Trophoblast cell (in vitro differentiated cells and primary cell): ENCODE results near the gene HTN3.
"Not testable (repeated sequence)": the region's sequence is repeated elsewhere in the genome, so short reads cannot be mapped to it uniquely, and the experiment has no call there.

Source experiments
- DNase-seq, 2 donors: peaks; one replicate each; pipeline ENCODE4 v3.0.0-alpha.2; 2016
- H2AFZ ChIP-seq: 2 replicates; pipeline ENCODE4 v1.6.1; 2013; ENCODE audit warnings: low read length, moderate library complexity, mild to moderate bottlenecking; ENCODE audit not compliant: insufficient read depth, poor library complexity
- H2AK5ac ChIP-seq: 2 replicates; pipeline ENCODE4 v1.6.1; 2013; ENCODE audit warnings: mild to moderate bottlenecking, low read length
- H2BK120ac ChIP-seq: 2 replicates; pipeline ENCODE4 v1.6.1; 2013; ENCODE audit warnings: low read length, mild to moderate bottlenecking, moderate library complexity; ENCODE audit not compliant: insufficient read depth, poor library complexity
- H2BK12ac ChIP-seq: 2 replicates; pipeline ENCODE4 v1.6.1; 2013; ENCODE audit warnings: mild to moderate bottlenecking, low read length, moderate library complexity
- H2BK5ac ChIP-seq: 2 replicates; pipeline ENCODE4 v1.6.1; 2013; ENCODE audit warnings: low read length, low read depth, moderate library complexity, mild to moderate bottlenecking; ENCODE audit not compliant: poor library complexity
- H3K14ac ChIP-seq: 2 replicates; pipeline ENCODE4 v1.6.1; 2013; ENCODE audit warnings: mild to moderate bottlenecking, low read length
- H3K18ac ChIP-seq: 2 replicates; pipeline ENCODE4 v1.6.1; 2013; ENCODE audit warnings: mild to moderate bottlenecking, low read length
- H3K23ac ChIP-seq: 2 replicates; pipeline ENCODE4 v1.6.1; 2013; ENCODE audit warnings: low read length
- H3K27ac ChIP-seq: 2 replicates; pipeline ENCODE4 v1.5.1; 2013; ENCODE audit warnings: low read depth, mild to moderate bottlenecking, inconsistent platforms, low read length, moderate library complexity
- H3K27me3 ChIP-seq: 2 replicates; pipeline ENCODE4 v1.6.1; 2013; ENCODE audit warnings: inconsistent platforms, mild to moderate bottlenecking, low read length, moderate library complexity; ENCODE audit not compliant: insufficient read depth
- H3K36me3 ChIP-seq, 2 experiments: 1 replicate in 1 of 2; 2 replicates in 1 of 2; pipeline ENCODE4 v1.6.1; 2013; ENCODE audit warnings: low read length in 2 of 2, mild to moderate bottlenecking in 2 of 2, moderate library complexity in 1 of 2; ENCODE audit not compliant: insufficient read depth in 2 of 2, control insufficient read depth in 1 of 2
- H3K4ac ChIP-seq: 2 replicates; pipeline ENCODE4 v1.6.1; 2013; ENCODE audit warnings: low read depth, mild to moderate bottlenecking, low read length, moderate library complexity
- H3K4me1 ChIP-seq, 2 experiments: 1 replicate in 1 of 2; 2 replicates in 1 of 2; pipeline ENCODE4 v1.6.1; 2013; ENCODE audit warnings: low read length in 2 of 2, mild to moderate bottlenecking in 2 of 2, moderate library complexity in 1 of 2; ENCODE audit not compliant: insufficient read depth in 2 of 2, control insufficient read depth in 1 of 2
- H3K4me2 ChIP-seq: 2 replicates; pipeline ENCODE4 v1.6.1; 2013; ENCODE audit warnings: inconsistent platforms, mild to moderate bottlenecking, low read length, moderate library complexity
- H3K4me3 ChIP-seq: 2 replicates; pipeline ENCODE4 v1.5.1; 2013; ENCODE audit warnings: mild to moderate bottlenecking, low read depth, low read length, inconsistent platforms
- H3K79me1 ChIP-seq: one replicate; pipeline ENCODE4 v1.6.1; 2013; ENCODE audit warnings: low read length
- H3K79me2 ChIP-seq: 2 replicates; pipeline ENCODE4 v1.6.1; 2013; ENCODE audit warnings: low read length, mild to moderate bottlenecking; ENCODE audit not compliant: control insufficient read depth, insufficient read depth, poor library complexity
- H3K9ac ChIP-seq: 2 replicates; pipeline ENCODE4 v1.6.1; 2013; ENCODE audit warnings: mild to moderate bottlenecking, low read length
- H3K9me3 ChIP-seq: 2 replicates; pipeline ENCODE4 v1.6.1; 2013; ENCODE audit warnings: low read depth, mild to moderate bottlenecking, control low read depth, inconsistent platforms, low read length; ENCODE audit not compliant: insufficient read depth
- H4K12ac ChIP-seq: 2 replicates; pipeline ENCODE4 v1.6.1; 2013; ENCODE audit warnings: low read depth, mild to moderate bottlenecking, low read length, moderate library complexity
- H4K8ac ChIP-seq: 2 replicates; pipeline ENCODE4 v1.6.1; 2013; ENCODE audit warnings: low read depth, mild to moderate bottlenecking, low read length, moderate library complexity
- H4K91ac ChIP-seq: one replicate; pipeline ENCODE4 v1.6.1; 2013; ENCODE audit warnings: low read depth, mild to moderate bottlenecking, low read length, moderate library complexity
- WGBS: extraction: QIAGEN DNeasy Blood & Tissue Kit; methylation state at CpG from one replicate; pipeline ENCODE4 v1.1.7; 2013; ENCODE audit warnings: missing lambda C conversion rate; ENCODE audit not compliant: insufficient read length, insufficient coverage; ENCODE audit errors: extremely low coverage; 5-methylcytosine and 5-hydroxymethylcytosine counted together

Gene HTN3

GRCh38 chr4:70002507-70002906, 25.8 kb upstream of the HTN3 start:
- no peak overlapping the region for H2BK12ac ChIP-seq
- no peak overlapping the region for H3K4me3 ChIP-seq
- no peak overlapping the region for H3K14ac ChIP-seq

GRCh38 chr4:70008771-70009170, 19.5 kb upstream of the HTN3 start:
- WGBS = no CpG with 5 or more reads among the region's 3 CpGs

More at GRCh38 chr4:70002507-70002906, 25.8 kb upstream of the HTN3 start:
- H2AFZ ChIP-seq = no peak overlapping the region
- H3K27ac ChIP-seq = no peak overlapping the region
- H2AK5ac ChIP-seq = no peak overlapping the region
- H4K91ac ChIP-seq = no peak overlapping the region
- H3K79me2 ChIP-seq = no peaks in the 10 kb centered on the region
- H3K9ac ChIP-seq = no peak overlapping the region
- no peak for DNase-seq
- no peak overlapping the region for H2BK5ac ChIP-seq
- H3K27me3 ChIP-seq = no peaks in the 10 kb centered on the region
- H3K4ac ChIP-seq = no peak overlapping the region
- H3K79me1 ChIP-seq = no peaks in the 10 kb centered on the region
- H3K23ac ChIP-seq = no peak overlapping the region
- no peak overlapping the region for H2BK120ac ChIP-seq
- H3K36me3 ChIP-seq = no peaks in the 10 kb centered on the region
- no peak overlapping the region for H4K8ac ChIP-seq
- no peak overlapping the region for H4K12ac ChIP-seq
- H3K4me2 ChIP-seq = no peak overlapping the region
- no peaks in the 10 kb centered on the region for H3K9me3 ChIP-seq
- no peaks in the 10 kb centered on the region for H3K4me1 ChIP-seq
- no peak overlapping the region for H3K18ac ChIP-seq

GRCh38 chr4:70019006-70019405, 9.3 kb upstream of the HTN3 start:
- H3K79me1 ChIP-seq, DNase-seq, H3K23ac ChIP-seq, H3K4ac ChIP-seq, H4K91ac ChIP-seq, H3K4me3 ChIP-seq, H2AK5ac ChIP-seq, H3K36me3 ChIP-seq, H3K27ac ChIP-seq, H2AFZ ChIP-seq, H3K79me2 ChIP-seq, H2BK5ac ChIP-seq, H3K27me3 ChIP-seq, H3K4me1 ChIP-seq, H4K8ac ChIP-seq, H3K9ac ChIP-seq, H3K4me2 ChIP-seq, H2BK12ac ChIP-seq, H3K14ac ChIP-seq, H3K18ac ChIP-seq, H4K12ac ChIP-seq, H2BK120ac ChIP-seq, H3K9me3 ChIP-seq: not testable (repeated sequence)
- WGBS = no CpG with 5 or more reads among the region's 10 CpGs

More at GRCh38 chr4:70008771-70009170, 19.5 kb upstream of the HTN3 start:
- Histone ChIP-seq H4K8ac (no peak overlapping the region), H3K79me1 (no peaks in the 10 kb centered on the region), H4K91ac (no peak overlapping the region), H3K9ac (no peak overlapping the region), H2BK12ac (no peak overlapping the region), H3K23ac (no peak overlapping the region), H3K36me3 (no peaks in the 10 kb centered on the region), H3K4me2 (no peak overlapping the region), H2BK5ac (no peak overlapping the region), H3K27ac (no peak overlapping the region), H3K9me3 (no peaks in the 10 kb centered on the region), H3K14ac (no peak overlapping the region), H3K79me2 (no peaks in the 10 kb centered on the region), H3K4me1 (no peaks in the 10 kb centered on the region), H3K27me3 (no peaks in the 10 kb centered on the region), H3K4me3 (no peak overlapping the region), H4K12ac (no peak overlapping the region), H3K4ac (no peak overlapping the region), H3K18ac (no peak overlapping the region), H2BK120ac (no peak overlapping the region), H2AFZ (no peak overlapping the region), H2AK5ac (no peak overlapping the region)
- no peak for DNase-seq

- no peak overlapping the region for H3K4me3 ChIP-seq
- H3K23ac ChIP-seq = no peak overlapping the region
- no peak overlapping the region for H3K14ac ChIP-seq
- no peak overlapping the region for H3K4me2 ChIP-seq
- H3K4me1 ChIP-seq = no peaks in the 10 kb centered on the region
- WGBS = no CpG with 5 or more reads among the region's 2 CpGs
- H3K9me3 ChIP-seq = no peaks in the 10 kb centered on the region
- no peak overlapping the region for H4K8ac ChIP-seq
- no peak overlapping the region for H3K18ac ChIP-seq
- no peaks in the 10 kb centered on the region for H3K36me3 ChIP-seq
- no peaks in the 10 kb centered on the region for H3K79me2 ChIP-seq
- H2BK12ac ChIP-seq = no peak overlapping the region
- H2AFZ ChIP-seq = no peak overlapping the region
- no peaks in the 10 kb centered on the region for H3K27me3 ChIP-seq
- H4K12ac ChIP-seq = no peak overlapping the region
- H3K79me1 ChIP-seq = no peaks in the 10 kb centered on the region
- no peak overlapping the region for H3K4ac ChIP-seq
- H2AK5ac ChIP-seq = no peak overlapping the region
- no peak overlapping the region for H4K91ac ChIP-seq
- DNase-seq = no peak
- H3K27ac ChIP-seq = no peak overlapping the region
- no peak overlapping the region for H2BK5ac ChIP-seq
- no peak overlapping the region for H2BK120ac ChIP-seq
- H3K9ac ChIP-seq = no peak overlapping the region
These were observed 5.0 kb upstream of the HTN3 start for GRCh38 chr4:70023218-70023617.
